H9 (cell line): ENCODE results near the gene STARD4. TPM values are rescaled to one million over a fixed set of nuclear protein-coding genes. Genes with fewer than 3 reads are reported as not detected.

Source experiments
- DNase-seq: peaks from one replicate; pipeline ENCODE4 v3.0.0-alpha.2; 2017
- H2AFZ ChIP-seq: one replicate; pipeline ENCODE4 v1.6.1; 2013; ENCODE audit warnings: mild to moderate bottlenecking, low read length, control low read depth, moderate library complexity
- H2AK5ac ChIP-seq: 2 replicates; pipeline ENCODE4 v1.6.1; 2013; ENCODE audit warnings: low read length, control low read depth, mixed read lengths; ENCODE audit not compliant: insufficient read length
- H2BK120ac ChIP-seq: one replicate; pipeline ENCODE4 v1.6.1; 2013; ENCODE audit warnings: low read depth, mild to moderate bottlenecking, low read length, control low read depth, inconsistent platforms; ENCODE audit not compliant: poor library complexity, severe bottlenecking
- H2BK12ac ChIP-seq: 2 replicates; pipeline ENCODE4 v1.6.1; 2013; ENCODE audit warnings: low read length, control low read depth, mixed read lengths, low read depth; ENCODE audit not compliant: insufficient read length
- H2BK15ac ChIP-seq: 2 replicates; pipeline ENCODE4 v1.6.1; 2013; ENCODE audit warnings: low read depth, low read length, control low read depth
- H2BK20ac ChIP-seq: one replicate; pipeline ENCODE4 v1.6.1; 2013; ENCODE audit warnings: low read depth, mild to moderate bottlenecking, low read length, control low read depth, inconsistent platforms; ENCODE audit not compliant: poor library complexity, severe bottlenecking
- H2BK5ac ChIP-seq: 2 replicates; pipeline ENCODE4 v1.6.1; 2013; ENCODE audit warnings: low read length, control low read depth, mixed read lengths; ENCODE audit not compliant: insufficient read length
- H3K14ac ChIP-seq: 2 replicates; pipeline ENCODE4 v1.6.1; 2013; ENCODE audit warnings: low read length, control low read depth; ENCODE audit not compliant: insufficient read depth
- H3K18ac ChIP-seq: 2 replicates; pipeline ENCODE4 v1.6.1; 2013; ENCODE audit warnings: low read depth, mild to moderate bottlenecking, mixed read lengths, low read length, control low read depth; ENCODE audit not compliant: insufficient read length
- H3K23ac ChIP-seq: 2 replicates; pipeline ENCODE4 v1.6.1; 2013; ENCODE audit warnings: low read length, control low read depth, mixed read lengths, low read depth; ENCODE audit not compliant: insufficient read length
- H3K23me2 ChIP-seq: 2 replicates; pipeline ENCODE4 v1.6.1; 2013; ENCODE audit warnings: low read depth, mild to moderate bottlenecking, mixed read lengths, low read length, control low read depth; ENCODE audit not compliant: insufficient read length, poor library complexity, severe bottlenecking
- H3K27ac ChIP-seq: 2 replicates; pipeline ENCODE4 v1.5.1; 2013; ENCODE audit warnings: low read length, control low read depth, mixed read lengths, low read depth; ENCODE audit not compliant: insufficient read length
- H3K27me3 ChIP-seq: 2 replicates; pipeline ENCODE4 v1.6.1; 2013; ENCODE audit warnings: low read length, control low read depth, inconsistent platforms; ENCODE audit not compliant: insufficient read depth
- H3K4ac ChIP-seq: 2 replicates; pipeline ENCODE4 v1.6.1; 2013; ENCODE audit warnings: low read depth, mild to moderate bottlenecking, control low read depth, inconsistent platforms, low read length, moderate library complexity
- H3K4me1 ChIP-seq: 2 replicates; pipeline ENCODE4 v1.6.1; 2013; ENCODE audit warnings: low read length, control low read depth, inconsistent platforms; ENCODE audit not compliant: insufficient read depth
- H3K4me2 ChIP-seq: 2 replicates; pipeline ENCODE4 v1.6.1; 2013; ENCODE audit warnings: low read length, control low read depth, mixed read lengths; ENCODE audit not compliant: insufficient read length, insufficient read depth
- H3K56ac ChIP-seq: 2 replicates; pipeline ENCODE4 v1.6.1; 2013; ENCODE audit warnings: low read depth, mild to moderate bottlenecking, mixed read lengths, low read length, control low read depth; ENCODE audit not compliant: insufficient read length
- H3K79me1 ChIP-seq: 2 replicates; pipeline ENCODE4 v1.6.1; 2013; ENCODE audit warnings: low read depth, mild to moderate bottlenecking, moderate library complexity, low read length, control low read depth, inconsistent platforms; ENCODE audit not compliant: insufficient read depth, poor library complexity, severe bottlenecking
- H3K79me2 ChIP-seq: 2 replicates; pipeline ENCODE4 v1.6.1; 2013; ENCODE audit warnings: low read length, control low read depth, inconsistent platforms; ENCODE audit not compliant: insufficient read depth
- H3K9ac ChIP-seq: 2 replicates; pipeline ENCODE4 v1.6.1; 2013; ENCODE audit warnings: low read length, control low read depth, mixed read lengths; ENCODE audit not compliant: insufficient read length; ENCODE audit errors: extremely low read depth
- H3K9me3 ChIP-seq: one replicate; pipeline ENCODE4 v1.6.1; 2013; ENCODE audit warnings: low read depth, low read length, inconsistent platforms; ENCODE audit not compliant: control insufficient read depth
- H3T11ph ChIP-seq: one replicate; pipeline ENCODE4 v1.6.1; 2013; ENCODE audit warnings: mild to moderate bottlenecking, low read length, control low read depth, inconsistent platforms
- H4K20me1 ChIP-seq: one replicate; pipeline ENCODE4 v1.6.1; 2013; ENCODE audit not compliant: control insufficient read depth, insufficient read length, insufficient read depth
- H4K5ac ChIP-seq: 2 replicates; pipeline ENCODE4 v1.6.1; 2013; ENCODE audit warnings: low read depth, mild to moderate bottlenecking, mixed read lengths, low read length, control low read depth; ENCODE audit not compliant: insufficient read length
- H4K8ac ChIP-seq: replicated peaks from 2 replicates; pipeline ENCODE4 v1.6.1; 2013; ENCODE audit warnings: low read length, control low read depth, mixed read lengths, low read depth; ENCODE audit not compliant: insufficient read length
- H4K91ac ChIP-seq: 2 replicates; pipeline ENCODE4 v1.6.1; 2013; ENCODE audit warnings: low read depth, mild to moderate bottlenecking, moderate library complexity, mixed read lengths, low read length, control low read depth; ENCODE audit not compliant: insufficient read length
- H3K27ac Mint-ChIP-seq, 3 experiments: 2 replicates in 2 of 3; 3 replicates in 1 of 3; pipeline ENCODE4 v1.8.0; 2020 to 2021; ENCODE audit warnings: mixed read lengths in 3 of 3, mild to moderate bottlenecking in 1 of 3, moderate library complexity in 1 of 3
- H3K27me3 Mint-ChIP-seq: 2 replicates; pipeline ENCODE4 v1.8.0; 2021; ENCODE audit warnings: low read depth, mild to moderate bottlenecking, moderate library complexity, mixed read lengths
- H3K36me3 Mint-ChIP-seq, 3 experiments: 2 replicates in 2 of 3; 3 replicates in 1 of 3; pipeline ENCODE4 v1.8.0; 2020 to 2021; ENCODE audit warnings: low read depth in 3 of 3, mixed read lengths in 3 of 3; ENCODE audit not compliant: insufficient read depth in 1 of 3
- H3K4me1 Mint-ChIP-seq, 2 experiments: 2 replicates each; pipeline ENCODE4 v1.8.0; 2020; ENCODE audit warnings: mixed read lengths in 2 of 2
- H3K4me3 Mint-ChIP-seq, 2 experiments: 2 replicates in 1 of 2; 3 replicates in 1 of 2; pipeline ENCODE4 v1.8.0; 2020 to 2021; ENCODE audit warnings: mild to moderate bottlenecking in 2 of 2, mixed read lengths in 2 of 2, moderate library complexity in 1 of 2
- H3K9me3 Mint-ChIP-seq, 2 experiments: 2 replicates in 1 of 2; 3 replicates in 1 of 2; pipeline ENCODE4 v1.8.0; 2020; ENCODE audit warnings: mild to moderate bottlenecking in 2 of 2, mixed read lengths in 2 of 2, moderate library complexity in 1 of 2
- CTCF ChIP-seq: fragments of 200-600 bp; sonication (generic); conservative IDR thresholded peaks from 3 replicates; pipeline ENCODE4 v1.8.0; 2021; ENCODE audit warnings: antibody characterized with exemption, mild to moderate bottlenecking
- WGBS: extraction: QIAGEN DNeasy Blood & Tissue Kit; methylation state at CpG from one replicate; pipeline ENCODE4 v1.1.7; 2013; ENCODE audit warnings: missing lambda C conversion rate, low lambda C conversion rate, mixed read lengths; ENCODE audit not compliant: insufficient read length; ENCODE audit errors: extremely low coverage; 5-methylcytosine and 5-hydroxymethylcytosine counted together
- total RNA-seq: library from RNA; stranded (reverse); gene quantifications from 2 replicates; pipeline ENCODE4 v1.2.1, GENCODE V29; 2021

Gene STARD4
- total RNA-seq, 1 experiment from 2014 or later = 28.7 TPM

- no peak for TF ChIP-seq CTCF
- H2BK20ac ChIP-seq = no peak overlapping the region
- no peak overlapping the region for H3K23ac ChIP-seq
- H3K9me3 ChIP-seq = no peaks in the 10 kb centered on the region
- no peak overlapping the region for H3K4me2 ChIP-seq
- Mint-ChIP-seq H3K27me3 (no peaks in the 10 kb centered on the region), H3K9me3 (no peaks in the 10 kb centered on the region), H3K36me3 (no peaks in the 10 kb centered on the region), H3K27ac (no peak overlapping the region), H3K4me1 (0 out of 4 replicates have a peak, but pooled peaks cover 0 to 4% of the 10 kb centered on the region in 2 experiments), H3K4me3 (no peak overlapping the region)
- H3K23me2 ChIP-seq = no peaks in the 10 kb centered on the region
- H2BK15ac ChIP-seq = no peak overlapping the region
- no peak overlapping the region for H3K9ac ChIP-seq
- H3K4me1 ChIP-seq = no peaks in the 10 kb centered on the region
- no peaks in the 10 kb centered on the region for H3K79me2 ChIP-seq
- no peak overlapping the region for H3K4ac ChIP-seq
- no peak overlapping the region for H2BK12ac ChIP-seq
- no peak overlapping the region for H2BK120ac ChIP-seq
- H3K18ac ChIP-seq = no peak overlapping the region
- H4K91ac ChIP-seq = no peak overlapping the region
- no peak overlapping the region for H2AFZ ChIP-seq
- no peaks in the 10 kb centered on the region for H4K20me1 ChIP-seq
- H4K5ac ChIP-seq = no peak overlapping the region
- no peaks in the 10 kb centered on the region for H3K79me1 ChIP-seq
- no peak overlapping the region for H2BK5ac ChIP-seq
- H3T11ph ChIP-seq = no peak overlapping the region
- no peak overlapping the region for H3K56ac ChIP-seq
- no peak for DNase-seq
- WGBS = no CpG with 5 or more reads among the region's 3 CpGs
- no peak overlapping the region for H4K8ac ChIP-seq
- no peaks in the 10 kb centered on the region for H3K27me3 ChIP-seq
- H3K27ac ChIP-seq = no peak overlapping the region
- no peak overlapping the region for H3K14ac ChIP-seq
- H2AK5ac ChIP-seq = no peak overlapping the region
Observed at GRCh38 chr5:111454198-111454622, 58.1 kb downstream of the STARD4 start.
